Measurements from ENCODE around the gene NRXN3. TPM values are rescaled to one million over a fixed set of nuclear protein-coding genes. Genes with fewer than 3 reads are reported as not detected.
A peak's percentile ranks its signal among the peaks of the same experiment; 100 is the strongest.

NRXN3 gene
- total and polyA plus RNA-seq, 2 of the 4 experiments (the other 2 are of a cell fraction) = 4.8 to 25.1 TPM

- intact Hi-C loops (cut with micrococcal nuclease) = no loop called here
- Histone ChIP-seq H2AK5ac (ENCODE audit: low read depth, low read length) (no peak overlapping the region), H3K4me3 (ENCODE audit: insufficient read depth, low read depth, low read length) (no peak overlapping the region), H3K27me3 (ENCODE audit: control insufficient read depth, insufficient read depth, low read length) (no peaks in the 10 kb centered on the region), H3K36me3 (ENCODE audit: control insufficient read depth, insufficient read depth, low read length) (no peaks in the 10 kb centered on the region), H3K23ac (ENCODE audit: low read depth, low read length) (no peak overlapping the region), H3K14ac (replicated peaks; ENCODE audit: low read depth, low read length) (peak overlapping the region; percentile 40; the same call in 1 of the 2 replicates), H3K9ac (ENCODE audit: low read depth, low read length) (no peak overlapping the region), H3K4me2 (ENCODE audit: low read depth, low read length) (no peak overlapping the region), H2BK120ac (ENCODE audit: low read depth, low read length) (no peak overlapping the region), H4K8ac (ENCODE audit: low read depth in 2 of 2, low read length in 2 of 2) (no peak overlapping the region), H3K4me1 (ENCODE audit: control insufficient read depth, insufficient read depth, low read length) (no peaks in the 10 kb centered on the region; the same call in 1 of the 2 replicates), H3K9me1 (ENCODE audit: insufficient read depth, low read length) (no peaks in the 10 kb centered on the region), H4K20me1 (ENCODE audit: insufficient read depth, low read length) (no peaks in the 10 kb centered on the region), H3K79me1 (ENCODE audit: low read depth in 1 of 2, low read length in 2 of 2) (no peaks in the 10 kb centered on the region), H2BK20ac (ENCODE audit: low read depth, low read length) (no peak overlapping the region), H3K4ac (ENCODE audit: low read depth, low read length) (no peak overlapping the region), H3K56ac (ENCODE audit: extremely low read depth, insufficient read depth, low read length) (no peak overlapping the region), H2AFZ (replicated peaks; ENCODE audit: low read length, poor library complexity) (no peak overlapping the region), H2BK15ac (ENCODE audit: low read depth, low read length) (no peak overlapping the region), H2AK9ac (replicated peaks; ENCODE audit: low read depth, low read length, poor library complexity) (no peak overlapping the region), H4K5ac (ENCODE audit: low read depth, low read length) (no peak overlapping the region), H4K91ac (ENCODE audit: insufficient read depth, low read depth, low read length) (no peak overlapping the region), H2BK5ac (ENCODE audit: low read depth, low read length, poor library complexity, severe bottlenecking) (no peak overlapping the region), H3K27ac (ENCODE audit: insufficient read depth, low read length) (no peak overlapping the region), H3K18ac (ENCODE audit: low read depth, low read length) (no peak overlapping the region), H3K9me3 (ENCODE audit: control insufficient read depth, insufficient read depth, low read length) (no peaks in the 10 kb centered on the region)
- CTCF ChIA-PET = no interaction called here
- dilution Hi-C loops (cut with HindIII; ENCODE audit: low sequenced_read_pairs, unreplicated experiment) = no loop called here
- ATAC-seq (ENCODE audit: low read depth) (peak; percentile 27; the same call in 1 of the 2 replicates), DNase-seq (peak; percentile 59)
- TF ChIP-seq RCOR1 (IDR thresholded peaks at IDR 0.05; ENCODE audit: insufficient replicate concordance, low read length) (no peak), POLR2A (IDR thresholded peaks at IDR 0.05; ENCODE audit: low read depth, low read length) (no peak), CEBPB (IDR thresholded peaks at IDR 0.05; ENCODE audit: low read depth, low read length) (no peak), CHD1 (IDR thresholded peaks at IDR 0.05; ENCODE audit: low read depth, low read length) (no peak), RAD21 (IDR thresholded peaks at IDR 0.05; ENCODE audit: low read length) (no peak), BHLHE40 (IDR thresholded peaks at IDR 0.05; ENCODE audit: low read depth, low read length) (no peak), NFE2L2 (IDR thresholded peaks at IDR 0.05; ENCODE audit: low read depth, low read length) (no peak), MXI1 (IDR thresholded peaks at IDR 0.05; ENCODE audit: borderline replicate concordance, low read depth, low read length) (no peak), SMC3 (IDR thresholded peaks at IDR 0.05; ENCODE audit: low read depth, low read length) (no peak), RFX5 (IDR thresholded peaks at IDR 0.05; ENCODE audit: low read depth, low read length) (no peak), MAZ (IDR thresholded peaks at IDR 0.05; ENCODE audit: borderline replicate concordance, low read depth, low read length) (no peak), FOS (IDR thresholded peaks at IDR 0.05; ENCODE audit: low read depth, low read length) (no peak)
- TF ChIP-seq, protein P1, sequence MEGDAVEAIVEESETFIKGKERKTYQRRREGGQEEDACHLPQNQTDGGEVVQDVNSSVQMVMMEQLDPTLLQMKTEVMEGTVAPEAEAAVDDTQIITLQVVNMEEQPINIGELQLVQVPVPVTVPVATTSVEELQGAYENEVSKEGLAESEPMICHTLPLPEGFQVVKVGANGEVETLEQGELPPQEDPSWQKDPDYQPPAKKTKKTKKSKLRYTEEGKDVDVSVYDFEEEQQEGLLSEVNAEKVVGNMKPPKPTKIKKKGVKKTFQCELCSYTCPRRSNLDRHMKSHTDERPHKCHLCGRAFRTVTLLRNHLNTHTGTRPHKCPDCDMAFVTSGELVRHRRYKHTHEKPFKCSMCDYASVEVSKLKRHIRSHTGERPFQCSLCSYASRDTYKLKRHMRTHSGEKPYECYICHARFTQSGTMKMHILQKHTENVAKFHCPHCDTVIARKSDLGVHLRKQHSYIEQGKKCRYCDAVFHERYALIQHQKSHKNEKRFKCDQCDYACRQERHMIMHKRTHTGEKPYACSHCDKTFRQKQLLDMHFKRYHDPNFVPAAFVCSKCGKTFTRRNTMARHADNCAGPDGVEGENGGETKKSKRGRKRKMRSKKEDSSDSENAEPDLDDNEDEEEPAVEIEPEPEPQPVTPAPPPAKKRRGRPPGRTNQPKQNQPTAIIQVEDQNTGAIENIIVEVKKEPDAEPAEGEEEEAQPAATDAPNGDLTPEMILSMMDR (conservative IDR thresholded peaks at IDR 0.05; ENCODE audit: low read depth, low read length) = no peak
- no TSS peak for BruUV-seq (replicated peaks)
- POLR2A ChIA-PET (ENCODE audit: unreplicated experiment) = no interaction called here
- WGBS, 2 experiments (ENCODE audit: extremely low coverage in 2 of 2, insufficient read length in 1 of 2) = no CpG with 5 or more reads among the region's 1 CpG
- in situ Hi-C loops (cut with MboI; ENCODE audit: low sequenced_read_pairs) = no loop called here
These were observed 1332.6 kb downstream of the NRXN3 start for GRCh38 chr14:79502751-79503148.

Data from IMR-90 (cell line).